Measurements from ENCODE around the gene IFNLR1. TPM values are rescaled to one million over a fixed set of nuclear protein-coding genes. Genes with fewer than 3 reads are reported as not detected.

The IFNLR1 gene
- total and polyA plus RNA-seq, 3 donors from 2014 or later, result 0.63 to 1.6 (median 1.5) TPM

GRCh38 chr1:24151175-24151533, 35.9 kb downstream of the IFNLR1 start:
- peak overlapping the region in 1 of 2 donors; percentile 2 for H3K4me3 ChIP-seq
- 13 to 21% methylated on average over 12 of the region's 12 CpGs for WGBS, 2 donors
- no peak for DNase-seq
- no peaks in the 10 kb centered on the region for H3K36me3 ChIP-seq (ENCODE audit: low read depth, missing control alignments)
- no peak overlapping the region for H3K27ac ChIP-seq
- intact Hi-C loops (cut with DNase I; ENCODE audit: low total_unique reads), result no loop called here
- H3K4me1 ChIP-seq, result no peaks in the 10 kb centered on the region
- H3K27me3 ChIP-seq, result no peaks in the 10 kb centered on the region
- TF ChIP-seq CTCF (IDR thresholded peaks at IDR 0.05) (no peak), POLR2A (IDR thresholded peaks at IDR 0.05) (no peak)
- H3K9me3 ChIP-seq, result no peaks in the 10 kb centered on the region

GRCh38 chr1:24150234-24151174, 36.6 kb downstream of the IFNLR1 start:
- Histone ChIP-seq H3K27ac (no peak overlapping the region), H3K9me3 (no peaks in the 10 kb centered on the region), H3K27me3 (no peaks in the 10 kb centered on the region), H3K36me3 (ENCODE audit: low read depth, missing control alignments) (no peaks in the 10 kb centered on the region), H3K4me1 (no peaks in the 10 kb centered on the region), H3K4me3 (peak overlapping the region; percentile 2 to 9)
- TF ChIP-seq CTCF (IDR thresholded peaks at IDR 0.05), result peak; percentile 72 to 87 (median 83)
- TF ChIP-seq POLR2A (IDR thresholded peaks at IDR 0.05), result no peak
- intact Hi-C loops (cut with DNase I; ENCODE audit: low total_unique reads), result no loop called here
- WGBS, 2 donors, result 10 to 12% methylated on average over 34 to 36 of the region's 36 CpGs
- DNase-seq, result peak; percentile 96

GRCh38 chr1:24149866-24150233, 37.2 kb downstream of the IFNLR1 start:
- Histone ChIP-seq H3K36me3 (ENCODE audit: low read depth, missing control alignments) (no peaks in the 10 kb centered on the region), H3K27me3 (no peaks in the 10 kb centered on the region), H3K9me3 (no peaks in the 10 kb centered on the region), H3K4me1 (no peaks in the 10 kb centered on the region), H3K27ac (no peak overlapping the region), H3K4me3 (peak overlapping the region; percentile 2 to 9)
- no peak for DNase-seq
- intact Hi-C loops (cut with DNase I; ENCODE audit: low total_unique reads), result no loop called here
- TF ChIP-seq CTCF (IDR thresholded peaks at IDR 0.05) (no peak), POLR2A (IDR thresholded peaks at IDR 0.05) (no peak)
- 62% methylated on average over 5 of the region's 5 CpGs for WGBS, 2 donors

GRCh38 chr1:24147816-24148215, 39.3 kb downstream of the IFNLR1 start:
- peaks cover 4% of the 10 kb centered on the region for H3K4me1 ChIP-seq
- no peaks in the 10 kb centered on the region for H3K27me3 ChIP-seq
- H3K27ac ChIP-seq, result no peak overlapping the region
- no peaks in the 10 kb centered on the region for H3K9me3 ChIP-seq
- 66 to 77% methylated on average over 6 of the region's 6 CpGs for WGBS, 2 donors
- H3K4me3 ChIP-seq, result no peak overlapping the region
- TF ChIP-seq POLR2A (IDR thresholded peaks at IDR 0.05) (no peak), CTCF (IDR thresholded peaks at IDR 0.05) (no peak)
- DNase-seq, result no peak
- H3K36me3 ChIP-seq (ENCODE audit: low read depth, missing control alignments), result no peaks in the 10 kb centered on the region
- intact Hi-C loops (cut with DNase I; ENCODE audit: low total_unique reads), result no loop called here

GRCh38 chr1:24147194-24147593, 39.9 kb downstream of the IFNLR1 start:
- 89 to 97% methylated on average over 9 of the region's 9 CpGs for WGBS, 2 donors
- Histone ChIP-seq H3K36me3 (ENCODE audit: low read depth, missing control alignments) (no peaks in the 10 kb centered on the region), H3K9me3 (no peaks in the 10 kb centered on the region), H3K4me1 (peaks cover 4% of the 10 kb centered on the region), H3K27me3 (no peaks in the 10 kb centered on the region), H3K27ac (no peak overlapping the region), H3K4me3 (no peak overlapping the region)
- intact Hi-C loops (cut with DNase I; ENCODE audit: low total_unique reads), result no loop called here
- DNase-seq, result no peak
- TF ChIP-seq CTCF (IDR thresholded peaks at IDR 0.05) (no peak), POLR2A (IDR thresholded peaks at IDR 0.05) (no peak)

Measured in testis (tissue), 3 donors.